Measurements from ENCODE around the gene ZFP90.

The ZFP90 gene

GRCh38 chr16:68617734-68618133 lies 78.6 kb downstream of the ZFP90 start:
- no peak overlapping the region for H3K27ac ChIP-seq
- no peak overlapping the region for H3K4me3 ChIP-seq (ENCODE audit: low read depth, low read length)
- H3K36me3 ChIP-seq, result no peaks in the 10 kb centered on the region
- TF ChIP-seq CTCF (IDR thresholded peaks at IDR 0.05; ENCODE audit: low read depth, low read length), result no peak
- peaks cover 6% of the 10 kb centered on the region for H3K9me3 ChIP-seq (ENCODE audit: severe bottlenecking)
- no peak for DNase-seq
- H3K27me3 ChIP-seq (ENCODE audit: insufficient read depth, low read depth, severe bottlenecking), result no peaks in the 10 kb centered on the region

Data from WERI-Rb-1 (cell line).